ENCODE results near the gene RAPGEF1.

GRCh38 chr9:131732636-131733289 is 7.1 kb downstream of the RAPGEF1 start:
- TF ChIP-seq POLR2A (IDR thresholded peaks at IDR 0.05) (no peak), CTCF (IDR thresholded peaks at IDR 0.05) (no peak), EP300 (IDR thresholded peaks at IDR 0.05) (no peak)

Data from ovary (tissue), 3 donors.